HepG2 (cell line): ENCODE results near the gene KIAA2012. TPM values are rescaled to one million over a fixed set of nuclear protein-coding genes. Genes with fewer than 3 reads are reported as not detected.

Experiments used
- ARID2 ChIP-seq: sonication (generic); formaldehyde crosslinking; IDR thresholded peaks from 2 replicates; pipeline ENCODE4 v1.8.1; 2022; ENCODE audit warnings: mild to moderate bottlenecking, missing genetic modification reagents, borderline replicate concordance
- ELF1 ChIP-seq: sonication (generic); formaldehyde crosslinking; IDR thresholded peaks from 2 replicates; pipeline ENCODE4 v1.4.0; 2020; ENCODE audit warnings: missing genetic modification reagents
- HNF1B ChIP-seq: sonication (generic); formaldehyde crosslinking; IDR thresholded peaks from 2 replicates; pipeline ENCODE4 v1.5.1; 2020; ENCODE audit warnings: mild to moderate bottlenecking, moderate library complexity, missing genetic modification reagents
- MEF2D ChIP-seq: sonication (generic); formaldehyde crosslinking; IDR thresholded peaks from 2 replicates; pipeline ENCODE4 v1.5.1; 2020; ENCODE audit warnings: mild to moderate bottlenecking, missing genetic modification reagents
- NAIF1 ChIP-seq: sonication (generic); formaldehyde crosslinking; IDR thresholded peaks from 2 replicates; pipeline ENCODE4 v1.5.0; 2020; ENCODE audit warnings: mild to moderate bottlenecking, missing genetic modification reagents, borderline replicate concordance
- POLR2A ChIP-seq, 2 experiments: IDR thresholded peaks; 2 replicates each; pipeline ENCODE4 v1.6.1; 2011; ENCODE audit warnings: low read depth in 2 of 2, low read length in 2 of 2, mild to moderate bottlenecking in 1 of 2, moderate library complexity in 1 of 2; ENCODE audit not compliant: insufficient read depth in 1 of 2
- XRCC5 ChIP-seq: fragments of 200-400 bp; formaldehyde crosslinking; optimal IDR thresholded peaks from 2 replicates; pipeline ENCODE3; 2017; ENCODE audit warnings: mild to moderate bottlenecking, low read length
- ZBTB7B ChIP-seq: sonication (generic); formaldehyde crosslinking; IDR thresholded peaks from 2 replicates; pipeline ENCODE4 v1.4.0; 2020; ENCODE audit warnings: missing genetic modification reagents
- ZFP41 ChIP-seq: sonication (generic); formaldehyde crosslinking; IDR thresholded peaks from 2 replicates; pipeline ENCODE4 v1.4.0; 2020; ENCODE audit warnings: mild to moderate bottlenecking, missing genetic modification reagents, borderline replicate concordance
- ZFY ChIP-seq: sonication (generic); formaldehyde crosslinking; IDR thresholded peaks from 2 replicates; pipeline ENCODE4 v1.4.0; 2020; ENCODE audit warnings: missing genetic modification reagents
- ZNF20 ChIP-seq: sonication (generic); formaldehyde crosslinking; IDR thresholded peaks from 2 replicates; pipeline ENCODE4 v1.4.0; 2020; ENCODE audit warnings: mild to moderate bottlenecking, moderate library complexity, missing genetic modification reagents
- ZNF274 ChIP-seq: sonication (generic); formaldehyde crosslinking; IDR thresholded peaks from 2 replicates; pipeline ENCODE4 v1.5.1; 2020; ENCODE audit warnings: mild to moderate bottlenecking, missing genetic modification reagents
- ZNF546 ChIP-seq: sonication (generic); formaldehyde crosslinking; conservative IDR thresholded peaks from 2 replicates; pipeline ENCODE4 v1.8.1; 2023; ENCODE audit warnings: mild to moderate bottlenecking, missing genetic modification reagents
- ZNF547 ChIP-seq: sonication (generic); formaldehyde crosslinking; IDR thresholded peaks from 2 replicates; pipeline ENCODE4 v1.5.1; 2020; ENCODE audit warnings: mild to moderate bottlenecking, missing genetic modification reagents
- ZNF720 ChIP-seq: sonication (generic); formaldehyde crosslinking; IDR thresholded peaks from 2 replicates; pipeline ENCODE4 v1.4.0; 2020; ENCODE audit warnings: missing genetic modification reagents
- polyA plus RNA-seq, 8 experiments: library from polyadenylated mRNA; depleted of rRNA in 3 of 8; stranded (reverse) in 7 of 8; unstranded in 1 of 8; fragments of >200 nt; fragmentation: Illumina TruSeq in 4 of 8; extraction: Trizol in 4 of 8; gene quantifications; 2 replicates each; pipeline versions ENCODE4 v1.2.1 to v1.2.3, GENCODE V29; 2011 to 2016; ENCODE audit warnings: low read depth in 4 of 8, missing spikeins in 1 of 8, mixed read lengths in 1 of 8; ENCODE audit not compliant: insufficient read depth in 1 of 8
- total RNA-seq, 5 experiments: library from RNA; depleted of rRNA; stranded (reverse); fragments of >200 nt; fragmentation: Illumina TruSeq; extraction: Trizol; gene quantifications; 2 replicates each; pipeline ENCODE4 v1.2.3, GENCODE V29; 2016; ENCODE audit warnings: low read depth in 1 of 5
- TF ChIP-seq, protein P1 (sequence below): sonication (generic); formaldehyde crosslinking; IDR thresholded peaks from 2 replicates; pipeline ENCODE4 v1.4.0; 2020; ENCODE audit warnings: mild to moderate bottlenecking, missing genetic modification reagents
- TF ChIP-seq, protein P2 (sequence below): sonication (generic); formaldehyde crosslinking; IDR thresholded peaks from 2 replicates; pipeline ENCODE4 v1.4.0; 2020; ENCODE audit warnings: missing genetic modification reagents, borderline replicate concordance

The KIAA2012 gene
- total and polyA plus RNA-seq, 2 of the 13 experiments (the other 11 are each of a cell fraction or from before 2014, with no cell fraction given) = not detected

GRCh38 chr2:202238234-202239197, 165.5 kb downstream of the KIAA2012 start, which contains the start of gene SUMO1 (continued):
- TF ChIP-seq, protein P1, sequence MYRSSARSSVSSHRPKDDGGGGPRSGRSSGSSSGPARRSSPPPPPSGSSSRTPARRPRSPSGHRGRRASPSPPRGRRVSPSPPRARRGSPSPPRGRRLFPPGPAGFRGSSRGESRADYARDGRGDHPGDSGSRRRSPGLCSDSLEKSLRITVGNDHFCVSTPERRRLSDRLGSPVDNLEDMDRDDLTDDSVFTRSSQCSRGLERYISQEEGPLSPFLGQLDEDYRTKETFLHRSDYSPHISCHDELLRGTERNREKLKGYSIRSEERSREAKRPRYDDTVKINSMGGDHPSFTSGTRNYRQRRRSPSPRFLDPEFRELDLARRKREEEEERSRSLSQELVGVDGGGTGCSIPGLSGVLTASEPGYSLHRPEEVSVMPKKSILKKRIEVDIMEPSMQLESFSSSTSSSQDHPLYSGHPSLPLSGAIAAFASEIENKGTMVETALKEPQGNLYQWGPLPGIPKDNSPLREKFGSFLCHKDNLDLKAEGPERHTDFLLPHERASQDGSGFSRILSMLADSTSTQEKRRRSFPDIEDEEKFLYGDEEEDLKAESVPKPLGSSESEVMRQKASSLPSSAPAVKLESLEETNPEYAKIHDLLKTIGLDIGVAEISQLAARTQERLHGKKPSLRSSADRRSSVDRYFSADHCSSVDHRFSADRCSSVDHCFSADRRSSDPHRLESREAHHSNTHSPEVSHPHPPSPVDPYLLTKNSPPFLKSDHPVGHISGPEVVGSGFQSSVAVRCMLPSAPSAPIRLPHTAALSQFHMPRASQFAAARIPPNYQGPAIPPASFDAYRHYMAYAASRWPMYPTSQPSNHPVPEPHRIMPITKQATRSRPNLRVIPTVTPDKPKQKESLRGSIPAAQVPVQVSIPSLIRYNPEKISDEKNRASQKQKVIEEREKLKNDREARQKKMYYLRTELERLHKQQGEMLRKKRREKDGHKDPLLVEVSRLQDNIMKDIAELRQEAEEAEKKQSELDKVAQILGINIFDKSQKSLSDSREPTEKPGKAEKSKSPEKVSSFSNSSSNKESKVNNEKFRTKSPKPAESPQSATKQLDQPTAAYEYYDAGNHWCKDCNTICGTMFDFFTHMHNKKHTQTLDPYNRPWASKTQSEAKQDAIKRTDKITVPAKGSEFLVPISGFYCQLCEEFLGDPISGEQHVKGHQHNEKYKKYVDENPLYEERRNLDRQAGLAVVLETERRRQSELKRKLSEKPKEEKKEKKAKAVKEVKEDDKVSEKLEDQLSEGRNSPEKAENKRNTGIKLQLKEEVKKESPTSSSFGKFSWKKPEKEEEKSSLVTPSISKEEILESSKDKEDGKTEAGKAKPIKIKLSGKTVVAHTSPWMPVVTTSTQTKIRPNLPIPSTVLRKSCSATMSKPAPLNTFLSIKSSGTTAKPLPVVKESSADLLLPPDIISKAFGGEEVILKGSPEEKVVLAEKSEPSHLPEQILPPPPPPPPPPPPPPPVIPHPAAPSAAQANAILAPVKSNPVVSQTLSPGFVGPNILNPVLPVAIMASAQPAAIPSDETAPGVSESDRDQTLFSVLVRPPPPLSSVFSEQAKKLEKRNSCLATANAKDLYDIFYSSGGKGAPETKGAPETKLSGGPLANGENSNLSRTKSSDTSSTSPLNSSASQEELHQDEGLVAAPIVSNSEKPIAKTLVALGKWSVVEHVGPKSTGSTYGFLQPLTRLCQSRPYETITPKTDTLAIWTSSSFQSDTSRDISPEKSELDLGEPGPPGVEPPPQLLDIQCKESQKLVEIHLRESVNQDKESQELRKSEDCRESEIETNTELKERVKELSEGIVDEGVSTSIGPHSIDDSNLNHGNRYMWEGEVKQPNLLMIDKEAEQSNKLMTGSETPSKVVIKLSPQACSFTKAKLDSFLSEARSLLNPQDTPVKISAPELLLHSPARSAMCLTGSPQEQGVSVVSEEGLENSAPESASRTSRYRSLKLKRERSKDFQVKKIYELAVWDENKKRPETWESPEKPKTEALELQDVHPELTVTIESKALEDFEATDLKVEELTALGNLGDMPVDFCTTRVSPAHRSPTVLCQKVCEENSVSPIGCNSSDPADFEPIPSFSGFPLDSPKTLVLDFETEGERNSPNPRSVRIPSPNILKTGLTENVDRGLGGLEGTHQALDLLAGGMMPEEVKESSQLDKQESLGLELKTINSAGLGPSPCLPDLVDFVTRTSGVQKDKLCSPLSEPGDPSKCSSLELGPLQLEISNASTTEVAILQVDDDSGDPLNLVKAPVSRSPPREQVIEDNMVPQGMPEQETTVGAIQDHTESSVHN (CRISPR knock-in tag) = peak; percentile 76; the same call in 1 of the 2 replicates
- TF ChIP-seq POLR2A (IDR thresholded peaks at IDR 0.05; ENCODE audit: insufficient read depth in 1 of 2, low read depth in 2 of 2, low read length in 2 of 2) = peak; percentile 69 to 94
- peak; percentile 67 for TF ChIP-seq ZNF274 (CRISPR knock-in tag)
- 0 out of 2 replicates have a peak, but pooled peaks have one; percentile 6 for TF ChIP-seq ZNF546
- TF ChIP-seq, protein P2, sequence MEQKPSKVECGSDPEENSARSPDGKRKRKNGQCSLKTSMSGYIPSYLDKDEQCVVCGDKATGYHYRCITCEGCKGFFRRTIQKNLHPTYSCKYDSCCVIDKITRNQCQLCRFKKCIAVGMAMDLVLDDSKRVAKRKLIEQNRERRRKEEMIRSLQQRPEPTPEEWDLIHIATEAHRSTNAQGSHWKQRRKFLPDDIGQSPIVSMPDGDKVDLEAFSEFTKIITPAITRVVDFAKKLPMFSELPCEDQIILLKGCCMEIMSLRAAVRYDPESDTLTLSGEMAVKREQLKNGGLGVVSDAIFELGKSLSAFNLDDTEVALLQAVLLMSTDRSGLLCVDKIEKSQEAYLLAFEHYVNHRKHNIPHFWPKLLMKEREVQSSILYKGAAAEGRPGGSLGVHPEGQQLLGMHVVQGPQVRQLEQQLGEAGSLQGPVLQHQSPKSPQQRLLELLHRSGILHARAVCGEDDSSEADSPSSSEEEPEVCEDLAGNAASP (CRISPR knock-in tag) = peak; percentile 69; the same call in 1 of the 2 replicates
- peak; percentile 82 for TF ChIP-seq ARID2 (CRISPR knock-in tag)
- no peak for TF ChIP-seq NAIF1 (CRISPR knock-in tag)
- peak; percentile 86 for TF ChIP-seq ELF1
- peak; percentile 52; the same call in 1 of the 2 replicates for TF ChIP-seq ZNF547
- peak; percentile 89; the same call in 1 of the 2 replicates for TF ChIP-seq ZFP41 (CRISPR knock-in tag)
- TF ChIP-seq ZNF720 (CRISPR knock-in tag) = no peak
- TF ChIP-seq MEF2D (CRISPR knock-in tag) = peak; percentile 68; the same call in 1 of the 2 replicates
- TF ChIP-seq ZFY (CRISPR knock-in tag) = peak; percentile 85
- TF ChIP-seq HNF1B (CRISPR knock-in tag) = peak; percentile 92; the same call in 1 of the 2 replicates
- no peak for TF ChIP-seq XRCC5
- TF ChIP-seq ZBTB7B (CRISPR knock-in tag) = peak; percentile 89
- TF ChIP-seq ZNF20 (CRISPR knock-in tag) = 0 out of 2 replicates have a peak, but pooled peaks have one; percentile 73
